GM12878 (cell line): ENCODE measurements around the gene MTMR3. TPM values are rescaled to one million over a fixed set of nuclear protein-coding genes. Genes with fewer than 3 reads are reported as not detected.

Experiments
- ATAC-seq: fragments of 200-7000 bp; cut with Tn5 transposase; 3 replicates; pipeline ENCODE4 v1.9.1; 2020; ENCODE audit warnings: mild to moderate bottlenecking, moderate library complexity
- BruUV-seq: library from RNA; stranded (reverse); fragments of 400-500 nt; replicated peaks from 2 replicates; lab custom pipeline; 2021; lab: Mats Ljungman, UMichigan
- CTCF ChIA-PET: fragments of 300-600 bp; sonication (Branson Sonifier 250); formaldehyde crosslinking; extraction: SDS; loops from one replicate; lab custom pipeline; 2021; ENCODE audit warnings: inconsistent platforms; lab: Yijun Ruan, JAX
- POLR2A ChIA-PET: fragments of 350-600 bp; formaldehyde crosslinking; extraction: SDS; loops from one replicate; lab custom pipeline; 2021; ENCODE audit warnings: inconsistent platforms; lab: Charles Lee
- RAD21 ChIA-PET: fragments of 300-600 bp; sonication (Branson Sonifier 250); formaldehyde crosslinking; loops from one replicate; lab custom pipeline; 2023; ENCODE audit warnings: antibody characterized with exemption; ENCODE audit not compliant: unreplicated experiment; lab: Charles Lee
- SMC1A ChIA-PET: fragments of 300-600 bp; sonication (Branson Sonifier 250); formaldehyde crosslinking; loops from one replicate; lab custom pipeline; 2023; ENCODE audit not compliant: unreplicated experiment, uncharacterized antibody; lab: Charles Lee
- DNase-seq: peaks from one replicate; pipeline ENCODE4 v3.0.0-alpha.2; 2011; ENCODE audit warnings: low read depth, low spot score
- FAIRE-seq: peaks from 3 replicates; lab custom pipeline; 2011; peaks lifted over from hg19 to GRCh38; lab: Jason Lieb, UNC
- H2AFZ ChIP-seq: 2 replicates; pipeline ENCODE4 v1.6.0; 2011; ENCODE audit warnings: low read depth, low read length, control low read depth; ENCODE audit not compliant: control insufficient read depth
- H3K27ac ChIP-seq: 2 replicates; pipeline ENCODE4 v1.5.1; 2011; ENCODE audit warnings: control low read depth; ENCODE audit not compliant: control insufficient read depth, insufficient read depth
- H3K27me3 ChIP-seq, 2 experiments: replicated peaks in 1 of 2; 2 replicates each; pipeline versions ENCODE4 v1.6.0 to v1.6.1; 2011; ENCODE audit warnings: low read length in 1 of 2; ENCODE audit not compliant: control insufficient read depth in 2 of 2, insufficient read depth in 2 of 2
- H3K36me3 ChIP-seq, 2 experiments: 2 replicates each; pipeline ENCODE4 v1.5.1; 2011; ENCODE audit warnings: low read length in 1 of 2; ENCODE audit not compliant: control insufficient read depth in 2 of 2, insufficient read depth in 2 of 2
- H3K4me1 ChIP-seq: 2 replicates; pipeline ENCODE4 v1.6.1; 2011; ENCODE audit warnings: mild to moderate bottlenecking, low read length, moderate library complexity, mixed read lengths; ENCODE audit not compliant: control insufficient read depth, insufficient read depth
- H3K4me2 ChIP-seq: 2 replicates; pipeline ENCODE4 v1.6.0; 2011; ENCODE audit warnings: control low read depth; ENCODE audit not compliant: control insufficient read depth, insufficient read depth
- H3K4me3 ChIP-seq: fragments of 200-600 bp; sonication (generic); 2 replicates; pipeline ENCODE4 v1.5.1; 2016
- H3K79me2 ChIP-seq: 2 replicates; pipeline ENCODE4 v1.6.0; 2011; ENCODE audit warnings: low read length; ENCODE audit not compliant: control insufficient read depth, insufficient read depth
- H3K9ac ChIP-seq: 2 replicates; pipeline ENCODE4 v1.8.0; 2011; ENCODE audit warnings: low read length, control low read depth, mixed read lengths; ENCODE audit not compliant: control insufficient read depth, insufficient read depth
- H3K9me3 ChIP-seq: replicated peaks from 3 replicates; pipeline ENCODE4 v1.5.1; 2011; ENCODE audit warnings: mild to moderate bottlenecking, low read length; ENCODE audit not compliant: control insufficient read depth, insufficient read depth
- H4K20me1 ChIP-seq: 2 replicates; pipeline ENCODE4 v1.6.0; 2011; ENCODE audit not compliant: control insufficient read depth, insufficient read depth
- BHLHE40 ChIP-seq, 2 experiments: fragments of 450-650 bp in 1 of 2; IDR thresholded peaks; 2 replicates each; pipeline ENCODE4 v1.6.1; 2011 to 2017; ENCODE audit warnings: low read depth in 2 of 2, borderline replicate concordance in 1 of 2, improper control_type of control experiment in 1 of 2, low read length in 1 of 2, mild to moderate bottlenecking in 1 of 2
- CBFB ChIP-seq: IDR thresholded peaks from 2 replicates; pipeline ENCODE4 v1.6.1; 2016; ENCODE audit warnings: antibody characterized with exemption, low read depth
- CREB1 ChIP-seq: IDR thresholded peaks from 2 replicates; pipeline ENCODE4 v1.6.1; 2012; ENCODE audit warnings: low read depth, mild to moderate bottlenecking, inconsistent platforms
- EP300 ChIP-seq, 2 experiments: fragments of 150-350 bp in 1 of 2; IDR thresholded peaks; 2 replicates each; pipeline ENCODE4 v1.6.1; 2011 to 2012; ENCODE audit warnings: low read depth in 2 of 2, low read length in 2 of 2, borderline replicate concordance in 1 of 2, improper control_type of control experiment in 1 of 2, inconsistent platforms in 1 of 2; ENCODE audit not compliant: control insufficient read depth in 1 of 2
- GABPA ChIP-seq: IDR thresholded peaks from 2 replicates; pipeline ENCODE4 v1.6.1; 2014; ENCODE audit warnings: antibody characterized with exemption, low read depth, mild to moderate bottlenecking, inconsistent platforms
- KAT2A ChIP-seq: conservative IDR thresholded peaks from 2 replicates; pipeline ENCODE4 v1.6.1; 2011; ENCODE audit warnings: low read depth, low read length; ENCODE audit not compliant: control insufficient read depth
- KDM1A ChIP-seq: fragments of 200-600 bp; sonication (generic); IDR thresholded peaks from 2 replicates; pipeline ENCODE4 v1.6.1; 2016; ENCODE audit warnings: borderline replicate concordance
- NFIC ChIP-seq: IDR thresholded peaks from 2 replicates; pipeline ENCODE4 v1.6.1; 2012; ENCODE audit warnings: low read depth, mild to moderate bottlenecking, inconsistent platforms, low read length, moderate library complexity
- NFYB ChIP-seq: IDR thresholded peaks from 2 replicates; pipeline ENCODE4 v1.6.1; 2011; ENCODE audit warnings: low read depth, mild to moderate bottlenecking, low read length, improper control_type of control experiment, moderate library complexity; ENCODE audit not compliant: insufficient read depth
- PAX8 ChIP-seq: fragments of 450-650 bp; IDR thresholded peaks from 2 replicates; pipeline ENCODE4 v1.6.1; 2017; ENCODE audit warnings: mild to moderate bottlenecking, moderate library complexity
- RELA ChIP-seq: fragments of 450-650 bp; IDR thresholded peaks from 2 replicates; pipeline ENCODE4 v1.8.0; 2014; ENCODE audit warnings: borderline replicate concordance; ENCODE audit not compliant: partially characterized antibody
- SIX5 ChIP-seq: IDR thresholded peaks from 2 replicates; pipeline ENCODE4 v1.6.1; 2011; ENCODE audit warnings: mild to moderate bottlenecking, low read depth, low read length, moderate library complexity; ENCODE audit not compliant: severe bottlenecking
- SRF ChIP-seq, 2 experiments: IDR thresholded peaks; 2 replicates each; pipeline ENCODE4 v1.6.1; 2011; ENCODE audit warnings: low read depth in 2 of 2, low read length in 2 of 2, mild to moderate bottlenecking in 1 of 2, moderate library complexity in 1 of 2
- STAT3 ChIP-seq: IDR thresholded peaks from 2 replicates; pipeline ENCODE4 v1.6.1; 2011; ENCODE audit warnings: low read depth, low read length, improper control_type of control experiment
- TCF7 ChIP-seq: IDR thresholded peaks from 2 replicates; pipeline ENCODE4 v1.6.1; 2014; ENCODE audit warnings: antibody characterized with exemption, borderline replicate concordance
- ZNF207 ChIP-seq: fragments of 450-650 bp; IDR thresholded peaks from 2 replicates; pipeline ENCODE4 v1.6.1; 2014; ENCODE audit warnings: antibody characterized with exemption, mild to moderate bottlenecking, borderline replicate concordance
- ZNF384 ChIP-seq: IDR thresholded peaks from 2 replicates; pipeline ENCODE4 v1.6.1; 2012; ENCODE audit warnings: low read depth, mild to moderate bottlenecking, low read length, improper control_type of control experiment, borderline replicate concordance
- WGBS: methylation state at CpG from one replicate; pipeline ENCODE4 v1.1.6; 2016; ENCODE audit warnings: low lambda C conversion rate; ENCODE audit not compliant: insufficient replicate concordance, insufficient coverage; ENCODE audit errors: missing lambda C conversion rate; 5-methylcytosine and 5-hydroxymethylcytosine counted together
- in situ Hi-C: fragments of 300-500 bp; cut with MboI; formaldehyde crosslinking; loops from 9 replicates; pipeline ENCODE4 v1.14.3; 2018; ENCODE audit warnings: mixed read lengths
- intact Hi-C: fragments of 100-400 bp; cut with micrococcal nuclease; formaldehyde crosslinking; loops from one replicate; pipeline ENCODE4 v1.14.2; 2022; ENCODE audit not compliant: unreplicated experiment
- polyA plus RNA-seq, 11 experiments: library from polyadenylated mRNA; depleted of rRNA in 4 of 11; unstranded in 6 of 11; stranded (reverse) in 5 of 11; fragments of >200 nt; fragmentation: Nextera tagmentation in 4 of 11; fragmentation: Illumina TruSeq in 1 of 11; extraction: Ambion mirVana in 4 of 11; extraction: Trizol in 1 of 11; gene quantifications; 1 replicate in 1 of 11; 2 replicates in 10 of 11; pipeline versions ENCODE4 v1.2.1 to v1.2.3, GENCODE V29; 2011 to 2016; ENCODE audit warnings: inconsistent platforms in 2 of 11, missing spikeins in 2 of 11, low read depth in 1 of 11
- total RNA-seq, 4 experiments: library from RNA; depleted of rRNA in 3 of 4; stranded (reverse); fragments of >200 nt in 3 of 4; fragmentation: Illumina TruSeq in 1 of 4; extraction: Trizol in 1 of 4; gene quantifications; 2 replicates each; pipeline versions ENCODE4 v1.2.1 to v1.2.3, GENCODE V29; 2013 to 2021
- TF ChIP-seq, protein P1 (sequence below): IDR thresholded peaks from 2 replicates; pipeline ENCODE4 v1.6.1; 2011; ENCODE audit warnings: mild to moderate bottlenecking, low read depth, low read length, moderate library complexity; ENCODE audit not compliant: insufficient replicate concordance
- TF ChIP-seq, protein P2 (sequence below): fragments of 450-650 bp; IDR thresholded peaks from 2 replicates; pipeline ENCODE4 v1.6.1; 2016; ENCODE audit warnings: mild to moderate bottlenecking

Gene MTMR3
- total and polyA plus RNA-seq, 10 of the 15 experiments (the other 5 are each of a cell fraction or from before 2014, with no cell fraction given): 1.4 to 23.7 (median 10.6) TPM

DNA sequence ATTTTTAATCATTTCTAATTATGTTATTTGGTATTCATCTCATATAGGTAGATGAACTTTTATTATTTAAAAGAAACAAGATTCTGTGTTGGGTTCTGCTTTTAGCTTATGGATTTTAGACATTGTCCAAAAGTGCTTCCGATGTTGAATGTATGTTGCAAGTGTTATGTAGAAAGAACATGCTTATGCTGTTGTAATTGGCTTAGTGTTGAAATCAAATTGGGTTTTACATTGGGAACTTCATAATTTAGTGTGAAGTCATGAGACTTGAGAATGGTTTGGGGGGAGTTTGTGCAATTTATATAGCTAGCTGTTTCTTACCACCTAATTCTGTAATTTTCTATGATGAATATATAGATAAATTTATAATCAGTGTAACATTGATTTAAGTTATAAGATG lies 3.6 kb downstream of the MTMR3 start:
- no peaks in the 10 kb centered on the region for H3K9me3 ChIP-seq
- ChIA-PET POLR2A (interaction anchor here (0.6 to 0.9 kb wide), 2 partner anchors 18 to 69 kb away, joined by 3 read pairs; no protein-coding TSS in a partner anchor), RAD21 (interaction anchor here (1.0 kb wide), 1 partner anchor 250 kb away, joined by 4 read pairs; no protein-coding TSS in a partner anchor), CTCF (interaction anchor here (1.2 to 1.5 kb wide), 2 partner anchors 42 to 119 kb away, joined by 3 read pairs; no protein-coding TSS in a partner anchor), SMC1A (interaction anchor here (0.9 to 1.5 kb wide), 3 partner anchors 61 to 118 kb away, joined by 3 to 4 read pairs (median 3); no protein-coding TSS in a partner anchor)
- H3K36me3 ChIP-seq: no peaks in the 10 kb centered on the region
- H3K27ac ChIP-seq: no peak overlapping the region
- H4K20me1 ChIP-seq: no peaks in the 10 kb centered on the region
- no TSS peak for BruUV-seq
- TF ChIP-seq ZNF384 (no peak), ZNF207 (no peak), KAT2A (no peak), CBFB (no peak), SIX5 (no peak), SRF (IDR thresholded peaks at IDR 0.05; ENCODE audit: low read depth in 2 of 2, low read length in 2 of 2) (no peak), NFYB (no peak), PAX8 (no peak), RELA (no peak), EP300 (IDR thresholded peaks at IDR 0.05; ENCODE audit: borderline replicate concordance in 1 of 2, control insufficient read depth in 1 of 2, low read depth in 2 of 2, low read length in 2 of 2) (no peak), GABPA (no peak), STAT3 (no peak), NFIC (no peak), TCF7 (no peak), CREB1 (no peak), KDM1A (no peak), BHLHE40 (IDR thresholded peaks at IDR 0.05; ENCODE audit: borderline replicate concordance in 1 of 2, low read depth in 2 of 2, low read length in 1 of 2) (no peak)
- TF ChIP-seq, protein P1, sequence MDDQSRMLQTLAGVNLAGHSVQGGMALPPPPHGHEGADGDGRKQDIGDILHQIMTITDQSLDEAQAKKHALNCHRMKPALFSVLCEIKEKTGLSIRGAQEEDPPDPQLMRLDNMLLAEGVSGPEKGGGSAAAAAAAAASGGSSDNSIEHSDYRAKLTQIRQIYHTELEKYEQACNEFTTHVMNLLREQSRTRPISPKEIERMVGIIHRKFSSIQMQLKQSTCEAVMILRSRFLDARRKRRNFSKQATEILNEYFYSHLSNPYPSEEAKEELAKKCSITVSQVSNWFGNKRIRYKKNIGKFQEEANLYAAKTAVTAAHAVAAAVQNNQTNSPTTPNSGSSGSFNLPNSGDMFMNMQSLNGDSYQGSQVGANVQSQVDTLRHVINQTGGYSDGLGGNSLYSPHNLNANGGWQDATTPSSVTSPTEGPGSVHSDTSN: no peak
- TF ChIP-seq, protein P2, sequence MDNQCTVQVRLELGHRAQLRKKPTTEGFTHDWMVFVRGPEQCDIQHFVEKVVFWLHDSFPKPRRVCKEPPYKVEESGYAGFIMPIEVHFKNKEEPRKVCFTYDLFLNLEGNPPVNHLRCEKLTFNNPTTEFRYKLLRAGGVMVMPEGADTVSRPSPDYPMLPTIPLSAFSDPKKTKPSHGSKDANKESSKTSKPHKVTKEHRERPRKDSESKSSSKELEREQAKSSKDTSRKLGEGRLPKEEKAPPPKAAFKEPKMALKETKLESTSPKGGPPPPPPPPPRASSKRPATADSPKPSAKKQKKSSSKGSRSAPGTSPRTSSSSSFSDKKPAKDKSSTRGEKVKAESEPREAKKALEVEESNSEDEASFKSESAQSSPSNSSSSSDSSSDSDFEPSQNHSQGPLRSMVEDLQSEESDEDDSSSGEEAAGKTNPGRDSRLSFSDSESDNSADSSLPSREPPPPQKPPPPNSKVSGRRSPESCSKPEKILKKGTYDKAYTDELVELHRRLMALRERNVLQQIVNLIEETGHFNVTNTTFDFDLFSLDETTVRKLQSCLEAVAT: no peak
- no peaks in the 10 kb centered on the region for H3K4me1 ChIP-seq
- FAIRE-seq: no peak
- H3K9ac ChIP-seq: no peak overlapping the region
- H3K27me3 ChIP-seq: no peaks in the 10 kb centered on the region
- peaks cover 35% of the 10 kb centered on the region for H3K79me2 ChIP-seq
- in situ Hi-C loops (no loop called here), intact Hi-C loops (loop anchor here (10.0 kb wide), 1 partner anchor 98 kb away; no protein-coding TSS in a partner anchor)
- 0 out of 2 replicates have a peak overlapping the region, but pooled peaks have one; percentile 8 for H3K4me3 ChIP-seq
- no peak overlapping the region for H2AFZ ChIP-seq
- WGBS: 93% methylated on average over 1 of the region's 1 CpG
- no peak for ATAC-seq
- no peak for DNase-seq
- H3K4me2 ChIP-seq: no peak overlapping the region
